Measurements from ENCODE around the gene GPX7.

DNA sequence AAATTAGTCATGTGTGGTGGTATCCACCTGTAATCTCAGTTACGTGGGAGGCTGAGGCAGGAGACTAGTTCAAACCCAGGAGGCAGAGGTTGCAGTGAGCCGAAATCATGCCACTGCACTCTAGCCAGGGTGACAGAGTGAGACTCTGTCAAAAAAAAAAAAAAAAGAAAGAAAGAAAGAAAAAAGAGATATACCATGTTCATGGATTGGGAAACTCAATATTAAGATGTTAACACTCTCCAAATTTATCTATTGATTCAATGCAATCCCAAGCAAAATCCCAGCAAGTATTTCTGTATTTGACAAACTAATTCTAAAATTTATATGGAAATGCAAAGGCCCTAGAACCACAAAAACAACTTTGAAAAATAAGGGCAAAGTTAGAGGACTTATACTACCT is 19.8 kb downstream of the GPX7 start:
- TF ChIP-seq CTCF (IDR thresholded peaks at IDR 0.05) (no peak), ZFX (IDR thresholded peaks at IDR 0.05; ENCODE audit: borderline replicate concordance) (no peak)
